T-helper 2 cell (primary cell): Measurements from ENCODE around the gene ATRN.
"Not testable (repeated sequence)": the region's sequence is repeated elsewhere in the genome, so short reads cannot be mapped to it uniquely, and the experiment has no call there.

Experiments used
- DNase-seq, 5 experiments: peaks; one replicate each; pipeline versions ENCODE4 v3.0.0 to v3.0.0-alpha.2; 2012 to 2022

Gene ATRN

GRCh38 chr20:3470208-3470626 lies 601 bp upstream of the ATRN start:
- no peak for DNase-seq

- peak in 1 of 5 experiments; percentile 9 for DNase-seq
Observed at GRCh38 chr20:3471397-3472021, 691 bp downstream of the ATRN start.

- DNase-seq = no peak
Observed at GRCh38 chr20:3472105-3472504, 1.3 kb downstream of the ATRN start.

GRCh38 chr20:3473324-3473723 lies 2.5 kb downstream of the ATRN start:
- DNase-seq = no peak

GRCh38 chr20:3473944-3474343 lies 3.1 kb downstream of the ATRN start:
- DNase-seq = no peak

GRCh38 chr20:3477003-3477860 lies 6.4 kb downstream of the ATRN start:
- not testable (repeated sequence) for DNase-seq

GRCh38 chr20:3477861-3478544 lies 7.2 kb downstream of the ATRN start:
- DNase-seq = no peak

GRCh38 chr20:3479025-3479424 lies 8.2 kb downstream of the ATRN start:
- DNase-seq = no peak

GRCh38 chr20:3479759-3480615 lies 9.2 kb downstream of the ATRN start:
- no peak for DNase-seq

GRCh38 chr20:3483309-3483708 lies 12.5 kb downstream of the ATRN start:
- DNase-seq = no peak

- DNase-seq = no peak
Observed at GRCh38 chr20:3483784-3484183, 13.0 kb downstream of the ATRN start.

GRCh38 chr20:3485913-3486312 lies 15.1 kb downstream of the ATRN start:
- no peak for DNase-seq

GRCh38 chr20:3486850-3487249 lies 16.0 kb downstream of the ATRN start:
- DNase-seq = no peak

GRCh38 chr20:3492669-3493068 lies 21.9 kb downstream of the ATRN start:
- no peak for DNase-seq

- DNase-seq = no peak
Observed at GRCh38 chr20:3494218-3494617, 23.4 kb downstream of the ATRN start.

- DNase-seq = no peak
Observed at GRCh38 chr20:3502878-3503277, 32.1 kb downstream of the ATRN start.

- DNase-seq = no peak
Observed at GRCh38 chr20:3505148-3505547, 34.3 kb downstream of the ATRN start.

- DNase-seq = peak in 1 of 5 experiments; percentile 22
Observed at GRCh38 chr20:3509064-3509463, 38.2 kb downstream of the ATRN start.

- DNase-seq = no peak
Observed at GRCh38 chr20:3510110-3510509, 39.3 kb downstream of the ATRN start.

- DNase-seq = not testable (repeated sequence)
Observed at GRCh38 chr20:3512239-3512638, 41.4 kb downstream of the ATRN start.

GRCh38 chr20:3514012-3514642 lies 43.3 kb downstream of the ATRN start:
- DNase-seq = no peak
